ENCODE data around the gene PHACTR1. TPM values are rescaled to one million over a fixed set of nuclear protein-coding genes. Genes with fewer than 3 reads are reported as not detected.

Gene PHACTR1
- total RNA-seq, 1 donor from 2014 or later, result 8.4 TPM

- Histone ChIP-seq H3K4me1 (no peaks in the 10 kb centered on the region), H3K4me3 (no peak overlapping the region), H3K27me3 (no peaks in the 10 kb centered on the region), H3K36me3 (peaks cover 0 to 5% of the 10 kb centered on the region in 2 donors), H3K27ac (no peak overlapping the region), H3K9me3 (no peaks in the 10 kb centered on the region)
- intact Hi-C loops (cut with DNase I), result no loop called here
- DNase-seq (ENCODE audit: low spot score in 2 of 2), result no peak
- TF ChIP-seq CTCF (IDR thresholded peaks at IDR 0.05), result no peak
These were observed 446.8 kb downstream of the PHACTR1 start for GRCh38 chr6:13163161-13163944.

GRCh38 chr6:13164291-13164690, 447.7 kb downstream of the PHACTR1 start:
- Histone ChIP-seq H3K36me3 (peaks cover 0 to 5% of the 10 kb centered on the region in 2 donors), H3K9me3 (no peaks in the 10 kb centered on the region), H3K4me3 (no peak overlapping the region), H3K27me3 (no peaks in the 10 kb centered on the region), H3K27ac (no peak overlapping the region), H3K4me1 (no peaks in the 10 kb centered on the region)
- no peak for DNase-seq (ENCODE audit: low spot score in 2 of 2)
- no peak for TF ChIP-seq CTCF (IDR thresholded peaks at IDR 0.05)
- intact Hi-C loops (cut with DNase I), result no loop called here

- Histone ChIP-seq H3K4me3 (no peak overlapping the region), H3K27me3 (no peaks in the 10 kb centered on the region), H3K4me1 (no peaks in the 10 kb centered on the region), H3K27ac (no peak overlapping the region), H3K9me3 (no peaks in the 10 kb centered on the region), H3K36me3 (peaks cover 0 to 1% of the 10 kb centered on the region in 2 donors)
- no peak for DNase-seq (ENCODE audit: low spot score in 2 of 2)
- TF ChIP-seq CTCF (IDR thresholded peaks at IDR 0.05), result no peak
- intact Hi-C loops (cut with DNase I), result no loop called here
These were observed 449.1 kb downstream of the PHACTR1 start for GRCh38 chr6:13165502-13166172.

GRCh38 chr6:13166269-13166668, 449.7 kb downstream of the PHACTR1 start:
- intact Hi-C loops (cut with DNase I), result no loop called here
- no peaks in the 10 kb centered on the region for H3K9me3 ChIP-seq
- no peaks in the 10 kb centered on the region for H3K36me3 ChIP-seq
- no peak for DNase-seq (ENCODE audit: low spot score in 2 of 2)
- H3K4me1 ChIP-seq, result no peaks in the 10 kb centered on the region
- no peak overlapping the region for H3K4me3 ChIP-seq
- TF ChIP-seq CTCF (IDR thresholded peaks at IDR 0.05), result no peak
- no peak overlapping the region for H3K27ac ChIP-seq
- H3K27me3 ChIP-seq, result no peaks in the 10 kb centered on the region

GRCh38 chr6:13166916-13167315, 450.3 kb downstream of the PHACTR1 start:
- TF ChIP-seq CTCF (IDR thresholded peaks at IDR 0.05), result no peak
- Histone ChIP-seq H3K27ac (no peak overlapping the region), H3K27me3 (no peaks in the 10 kb centered on the region), H3K9me3 (no peaks in the 10 kb centered on the region), H3K36me3 (no peaks in the 10 kb centered on the region), H3K4me1 (no peaks in the 10 kb centered on the region), H3K4me3 (no peak overlapping the region)
- no peak for DNase-seq (ENCODE audit: low spot score in 2 of 2)
- intact Hi-C loops (cut with DNase I), result no loop called here

Data from ascending aorta (tissue), 2 donors.